D341Med (cell line): ENCODE data around the gene DIPK1C.
"Not testable (repeated sequence)": the region's sequence is repeated elsewhere in the genome, so short reads cannot be mapped to it uniquely, and the experiment has no call there.

Experiments
- DNase-seq: peaks from one replicate; pipeline ENCODE4 v3.0.0; 2012; ENCODE audit warnings: low spot score

DIPK1C gene

GRCh38 chr18:74457043-74457724, at the start of gene DIPK1C:
Gene DIPK1C (minus strand): TSS chr18:74457308. CDS start chr18:74457259, 49 bp downstream.
- DNase-seq = peak; percentile 71

DNA sequence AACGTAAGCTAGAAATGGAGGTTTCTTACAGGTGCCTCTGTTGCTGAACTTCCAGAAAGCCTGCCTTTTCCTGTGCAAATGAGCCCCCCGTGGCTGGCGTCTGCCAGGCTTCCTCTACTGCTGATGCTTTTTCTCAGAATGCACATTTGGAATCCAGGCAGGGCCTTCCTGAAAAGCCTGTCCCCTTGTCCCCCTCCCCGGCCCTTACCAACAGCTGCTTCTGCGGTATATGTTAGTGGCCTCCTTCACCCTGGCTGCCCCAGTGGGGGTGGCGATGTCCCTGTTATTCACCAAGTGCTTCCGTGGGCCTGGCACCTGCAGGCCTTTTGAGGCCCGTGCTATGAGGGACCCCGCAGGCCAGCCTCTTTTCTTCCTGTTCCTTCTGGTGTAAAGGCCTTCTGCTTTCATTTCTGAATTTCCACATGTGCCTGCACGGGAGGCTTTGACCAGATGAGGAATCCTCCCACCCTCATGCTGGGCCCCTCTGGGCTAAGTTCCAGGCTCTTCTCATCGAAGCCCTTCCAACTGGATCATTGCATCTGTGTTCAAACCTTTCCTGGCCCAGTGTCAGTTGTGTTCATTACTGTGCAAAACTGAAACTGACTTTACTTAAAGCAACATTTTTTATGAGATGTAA, 49.5 kb upstream of the DIPK1C start:
- DNase-seq = no peak

GRCh38 chr18:74505776-74506175, 48.7 kb upstream of the DIPK1C start:
- DNase-seq = no peak

- no peak for DNase-seq
Measured at GRCh38 chr18:74503137-74503536, 46.0 kb upstream of the DIPK1C start.

- DNase-seq = no peak
Measured at GRCh38 chr18:74501386-74501785, 44.3 kb upstream of the DIPK1C start.

- not testable (repeated sequence) for DNase-seq
Measured at GRCh38 chr18:74500774-74501173, 43.7 kb upstream of the DIPK1C start.

- no peak for DNase-seq
Measured at GRCh38 chr18:74500372-74500771, 43.3 kb upstream of the DIPK1C start.

GRCh38 chr18:74499633-74500032, 42.5 kb upstream of the DIPK1C start:
- no peak for DNase-seq

DNA sequence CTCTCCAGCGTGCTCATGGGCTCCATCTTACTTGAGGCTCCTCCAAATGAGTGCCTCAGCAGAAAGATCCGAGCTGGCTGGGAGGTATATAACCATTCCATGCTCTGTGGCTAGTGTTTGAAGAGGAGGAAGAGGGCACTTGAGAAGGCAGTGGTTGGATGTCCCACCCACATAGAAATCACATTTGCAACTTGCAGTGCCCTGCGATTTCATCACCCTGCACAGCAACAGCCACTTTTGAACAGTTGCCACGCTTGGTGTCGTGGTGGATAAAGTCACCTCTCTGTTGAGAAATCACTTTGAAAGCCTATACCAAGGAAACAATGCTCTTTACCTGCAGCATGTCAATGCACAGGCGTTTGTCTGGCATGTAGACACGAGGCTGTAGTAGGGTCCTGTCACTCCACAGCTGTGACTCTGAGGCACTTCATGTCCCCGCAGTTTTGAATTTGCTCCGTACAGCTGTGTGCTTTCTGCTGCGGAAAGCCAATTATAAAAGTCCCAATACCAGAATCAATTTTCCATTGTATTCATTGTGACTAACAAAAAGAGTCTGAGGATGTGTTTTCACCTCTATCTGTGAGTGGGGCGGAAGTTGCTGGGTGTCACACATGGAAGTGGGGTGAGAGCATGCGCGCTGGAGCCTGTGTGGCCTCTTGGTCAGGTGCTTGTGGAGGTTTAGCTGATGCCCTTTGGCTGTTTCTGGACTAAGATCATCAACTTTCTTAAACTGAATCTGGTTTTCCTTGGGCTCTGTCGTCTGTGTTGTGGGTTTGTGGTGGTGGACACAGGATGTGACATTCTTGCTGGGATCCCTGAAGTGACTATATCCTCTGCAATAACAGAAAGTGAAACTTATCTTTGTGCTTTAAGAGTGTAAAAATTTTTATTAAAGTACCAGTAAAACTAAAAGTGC, 41.9 kb upstream of the DIPK1C start:
- no peak for DNase-seq

DNA sequence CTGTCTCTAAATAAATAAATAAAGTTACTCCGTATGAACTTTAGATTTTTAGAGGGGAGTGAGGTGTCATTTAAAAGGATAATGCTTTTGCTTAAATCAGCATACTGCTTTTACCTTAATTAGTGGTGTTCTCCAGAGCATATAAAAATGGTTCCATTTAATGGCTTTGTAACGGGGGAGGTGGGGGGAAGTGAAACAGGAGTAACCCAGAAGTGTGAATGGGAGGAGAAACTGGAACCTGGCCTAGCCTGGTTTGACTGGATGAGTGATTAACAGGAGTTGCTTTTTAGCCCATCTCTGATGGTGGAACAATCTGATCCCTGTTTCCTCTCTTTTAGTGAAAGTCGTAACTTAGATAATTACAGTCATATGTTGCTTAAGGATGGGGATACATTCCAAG, 40.7 kb upstream of the DIPK1C start:
- no peak for DNase-seq

DNA sequence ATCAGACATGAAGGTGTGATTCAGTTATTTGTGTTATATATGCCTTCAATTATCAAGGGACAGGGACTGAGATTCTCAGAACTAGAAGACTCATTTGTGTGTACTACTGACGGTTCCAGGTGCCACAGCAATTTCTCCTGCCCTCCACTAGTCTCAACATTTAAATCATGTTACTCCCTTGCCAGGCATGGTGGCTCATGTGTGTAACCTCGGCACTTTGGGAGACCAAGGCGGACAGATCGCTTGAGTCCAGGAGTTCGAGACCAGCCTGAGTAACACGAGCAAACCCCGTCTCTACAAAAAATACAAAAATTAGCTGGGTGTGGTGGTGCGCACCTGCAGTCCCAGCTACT, 40.2 kb upstream of the DIPK1C start:
- DNase-seq = no peak

GRCh38 chr18:74496508-74497323, 39.6 kb upstream of the DIPK1C start:
- DNase-seq = peak; percentile 82

- DNase-seq = peak; percentile 100
Measured at GRCh38 chr18:74495581-74496507, 38.7 kb upstream of the DIPK1C start, which contains the start of gene CNDP2. Gene CNDP2 (plus strand): TSS chr18:74496363. CDS start chr18:74499974, 3,611 bp downstream.

DNA sequence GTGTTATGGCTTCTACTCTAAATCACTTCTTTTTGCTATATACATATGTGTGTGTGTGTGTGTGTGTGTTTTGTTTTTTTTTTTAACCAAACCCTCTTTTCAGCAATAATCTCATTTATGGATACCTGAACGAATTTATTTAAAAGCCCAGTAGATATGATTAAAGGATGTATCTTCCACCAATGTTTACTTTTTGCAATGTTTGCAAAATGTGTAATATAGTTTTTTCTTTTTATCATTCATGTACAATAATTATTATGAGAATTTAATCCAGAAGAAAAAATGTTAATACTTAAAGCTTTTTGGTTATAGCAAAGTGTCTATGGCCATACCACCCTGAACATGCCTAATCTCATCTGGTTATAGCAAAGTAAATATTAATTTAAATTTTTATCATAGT, 37.4 kb upstream of the DIPK1C start:
- no peak for DNase-seq

- no peak for DNase-seq
Measured at GRCh38 chr18:74493689-74494088, 36.6 kb upstream of the DIPK1C start.

- no peak for DNase-seq
Measured at GRCh38 chr18:74492259-74492658, 35.2 kb upstream of the DIPK1C start.

DNA sequence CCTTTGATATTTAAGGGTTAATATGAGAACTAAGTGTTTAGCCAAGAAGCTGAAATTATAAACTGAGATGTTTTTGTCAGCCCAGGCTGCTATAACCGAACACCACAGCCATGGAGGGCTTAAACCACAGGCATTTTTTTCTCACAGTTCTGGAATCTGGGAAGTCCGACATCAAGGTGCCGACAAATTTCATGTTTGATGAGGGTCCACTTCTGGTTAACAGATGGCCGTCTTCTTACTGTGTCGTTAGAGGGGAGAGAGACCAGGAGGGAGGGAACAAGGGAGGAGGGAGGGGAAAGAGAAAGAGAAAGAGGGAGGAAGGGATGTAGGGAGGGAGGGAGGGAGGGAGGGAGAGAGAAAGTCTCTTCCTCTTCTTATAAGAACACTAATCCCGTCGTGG, 32.6 kb upstream of the DIPK1C start:
- no peak for DNase-seq

DNA sequence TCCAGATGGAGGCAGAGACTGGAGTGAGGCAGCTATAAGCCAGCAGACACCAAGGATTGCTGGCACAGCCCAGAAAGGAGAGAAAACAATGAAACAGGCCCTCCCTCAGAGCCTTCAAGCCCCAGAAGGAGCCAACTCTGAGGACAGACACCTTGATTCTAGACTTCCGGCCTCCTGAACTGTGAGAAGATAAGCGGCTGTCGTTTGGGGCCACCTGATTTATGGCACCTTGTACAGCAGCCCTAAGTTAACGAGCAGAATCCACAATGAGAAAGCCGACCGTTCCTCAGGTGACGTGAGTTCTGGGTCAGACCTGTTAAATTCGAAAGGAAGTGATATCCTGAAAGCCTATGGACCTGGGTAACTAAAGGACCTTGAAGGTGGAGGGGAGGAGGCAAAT, 31.8 kb upstream of the DIPK1C start:
- no peak for DNase-seq

- DNase-seq = no peak
Measured at GRCh38 chr18:74488354-74488753, 31.2 kb upstream of the DIPK1C start.

DNA sequence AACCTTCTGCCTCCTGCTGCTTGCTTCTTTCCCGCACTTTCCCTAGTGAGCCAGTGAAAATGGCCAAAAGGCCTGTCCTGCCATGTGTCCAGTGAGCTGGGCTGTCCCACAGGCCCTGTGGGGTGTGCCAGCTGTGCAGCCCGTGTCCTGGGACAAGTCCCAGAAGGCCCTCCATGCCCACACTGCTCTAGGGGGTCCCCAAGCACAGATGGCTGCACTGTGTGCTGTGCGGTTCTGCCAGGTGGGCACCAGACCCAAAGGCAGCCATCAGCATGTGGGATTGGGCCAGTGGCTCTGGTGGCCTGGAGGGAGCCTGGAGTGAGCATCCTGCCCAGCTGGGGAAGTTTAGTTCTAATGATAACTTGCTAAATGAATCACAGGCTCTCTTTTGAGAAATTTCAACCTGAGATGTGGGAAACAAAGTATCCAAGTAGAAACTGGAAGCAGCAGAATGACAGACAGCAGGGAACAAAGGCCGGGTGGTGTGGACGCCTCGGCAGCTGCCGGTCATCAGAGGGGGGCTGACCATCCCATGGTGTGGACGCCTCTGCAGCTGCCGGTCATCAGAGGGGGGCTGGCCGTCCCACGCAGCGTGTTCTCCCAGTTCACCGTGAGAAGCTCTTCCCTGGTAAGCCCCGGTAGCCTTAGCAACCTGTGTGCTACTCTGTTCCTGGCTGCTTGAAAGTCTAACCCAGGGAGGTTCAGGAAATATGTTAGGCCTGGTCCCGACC, 29.2 kb upstream of the DIPK1C start:
- DNase-seq = no peak
